ENCODE results near the gene DLGAP4. TPM values are rescaled to one million over a fixed set of nuclear protein-coding genes. Genes with fewer than 3 reads are reported as not detected.

DLGAP4 gene
- polyA plus RNA-seq, 2 of the 4 experiments (the other 2 are of a cell fraction) = 11.9 to 36.7 TPM

DNA sequence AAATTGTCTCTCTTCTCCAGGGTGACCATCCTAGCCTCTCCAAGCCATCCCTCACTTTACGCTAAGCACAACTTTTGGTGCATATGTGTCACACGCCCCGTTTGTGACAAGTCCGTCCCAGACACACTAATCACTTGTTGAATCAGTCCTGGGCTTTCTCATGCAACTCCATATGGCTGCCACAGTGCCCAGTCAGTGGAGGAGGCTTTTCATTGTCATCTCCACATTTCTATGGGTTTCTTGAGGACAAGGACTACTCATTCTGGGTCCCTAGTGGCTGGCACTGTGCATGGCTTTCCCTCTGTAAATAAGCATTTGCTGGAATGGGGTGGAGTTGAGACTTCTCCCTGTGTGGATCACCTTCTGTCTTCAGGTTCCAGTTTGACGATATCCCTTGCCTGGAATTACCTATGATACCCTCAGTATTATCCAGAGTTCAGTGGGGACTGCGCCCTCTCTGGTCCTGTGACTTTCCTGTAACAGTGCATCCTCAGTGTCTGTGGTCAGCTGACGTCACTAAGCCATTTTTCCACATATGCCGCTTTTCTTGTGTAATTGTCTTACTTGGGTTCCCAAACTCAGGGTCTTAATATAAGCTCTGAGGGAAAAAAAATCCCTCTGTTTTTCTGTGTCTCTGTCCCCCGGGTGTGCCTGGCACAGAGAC is 175.4 kb downstream of the DLGAP4 start:
- Histone ChIP-seq H3K4me2 (no peak overlapping the region), H3K4me1 (peaks cover 20% of the 10 kb centered on the region), H3K4me3 (no peak overlapping the region), H3K27ac (no peak overlapping the region), H3K9me3 (no peaks in the 10 kb centered on the region)
- ChIA-PET POLR2A (no interaction called here), CTCF (interaction anchor here (1.5 to 3.8 kb wide), 2 partner anchors 11 to 42 kb away, joined by 4 to 12 read pairs; no protein-coding TSS in a partner anchor)
- DNase-seq (ENCODE audit: low read depth in 1 of 2, low spot score in 1 of 2) = no peak
- peak; percentile 51 to 52; a peak in 4 of 6 replicates for ATAC-seq
- FAIRE-seq = no peak
- TF ChIP-seq, protein P1, sequence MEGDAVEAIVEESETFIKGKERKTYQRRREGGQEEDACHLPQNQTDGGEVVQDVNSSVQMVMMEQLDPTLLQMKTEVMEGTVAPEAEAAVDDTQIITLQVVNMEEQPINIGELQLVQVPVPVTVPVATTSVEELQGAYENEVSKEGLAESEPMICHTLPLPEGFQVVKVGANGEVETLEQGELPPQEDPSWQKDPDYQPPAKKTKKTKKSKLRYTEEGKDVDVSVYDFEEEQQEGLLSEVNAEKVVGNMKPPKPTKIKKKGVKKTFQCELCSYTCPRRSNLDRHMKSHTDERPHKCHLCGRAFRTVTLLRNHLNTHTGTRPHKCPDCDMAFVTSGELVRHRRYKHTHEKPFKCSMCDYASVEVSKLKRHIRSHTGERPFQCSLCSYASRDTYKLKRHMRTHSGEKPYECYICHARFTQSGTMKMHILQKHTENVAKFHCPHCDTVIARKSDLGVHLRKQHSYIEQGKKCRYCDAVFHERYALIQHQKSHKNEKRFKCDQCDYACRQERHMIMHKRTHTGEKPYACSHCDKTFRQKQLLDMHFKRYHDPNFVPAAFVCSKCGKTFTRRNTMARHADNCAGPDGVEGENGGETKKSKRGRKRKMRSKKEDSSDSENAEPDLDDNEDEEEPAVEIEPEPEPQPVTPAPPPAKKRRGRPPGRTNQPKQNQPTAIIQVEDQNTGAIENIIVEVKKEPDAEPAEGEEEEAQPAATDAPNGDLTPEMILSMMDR (IDR thresholded peaks at IDR 0.05) = no peak
- TF ChIP-seq, protein P2, sequence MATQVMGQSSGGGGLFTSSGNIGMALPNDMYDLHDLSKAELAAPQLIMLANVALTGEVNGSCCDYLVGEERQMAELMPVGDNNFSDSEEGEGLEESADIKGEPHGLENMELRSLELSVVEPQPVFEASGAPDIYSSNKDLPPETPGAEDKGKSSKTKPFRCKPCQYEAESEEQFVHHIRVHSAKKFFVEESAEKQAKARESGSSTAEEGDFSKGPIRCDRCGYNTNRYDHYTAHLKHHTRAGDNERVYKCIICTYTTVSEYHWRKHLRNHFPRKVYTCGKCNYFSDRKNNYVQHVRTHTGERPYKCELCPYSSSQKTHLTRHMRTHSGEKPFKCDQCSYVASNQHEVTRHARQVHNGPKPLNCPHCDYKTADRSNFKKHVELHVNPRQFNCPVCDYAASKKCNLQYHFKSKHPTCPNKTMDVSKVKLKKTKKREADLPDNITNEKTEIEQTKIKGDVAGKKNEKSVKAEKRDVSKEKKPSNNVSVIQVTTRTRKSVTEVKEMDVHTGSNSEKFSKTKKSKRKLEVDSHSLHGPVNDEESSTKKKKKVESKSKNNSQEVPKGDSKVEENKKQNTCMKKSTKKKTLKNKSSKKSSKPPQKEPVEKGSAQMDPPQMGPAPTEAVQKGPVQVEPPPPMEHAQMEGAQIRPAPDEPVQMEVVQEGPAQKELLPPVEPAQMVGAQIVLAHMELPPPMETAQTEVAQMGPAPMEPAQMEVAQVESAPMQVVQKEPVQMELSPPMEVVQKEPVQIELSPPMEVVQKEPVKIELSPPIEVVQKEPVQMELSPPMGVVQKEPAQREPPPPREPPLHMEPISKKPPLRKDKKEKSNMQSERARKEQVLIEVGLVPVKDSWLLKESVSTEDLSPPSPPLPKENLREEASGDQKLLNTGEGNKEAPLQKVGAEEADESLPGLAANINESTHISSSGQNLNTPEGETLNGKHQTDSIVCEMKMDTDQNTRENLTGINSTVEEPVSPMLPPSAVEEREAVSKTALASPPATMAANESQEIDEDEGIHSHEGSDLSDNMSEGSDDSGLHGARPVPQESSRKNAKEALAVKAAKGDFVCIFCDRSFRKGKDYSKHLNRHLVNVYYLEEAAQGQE (IDR thresholded peaks at IDR 0.05) = no peak
- TF ChIP-seq EP300 (IDR thresholded peaks at IDR 0.05) (no peak), CHD4 (IDR thresholded peaks at IDR 0.05; ENCODE audit: borderline replicate concordance) (no peak), POLR2AphosphoS2 (conservative IDR thresholded peaks at IDR 0.05; ENCODE audit: low read length) (no peak), KDM5A (IDR thresholded peaks at IDR 0.05) (no peak), TP53 (CRISPR knock-in tag; IDR thresholded peaks at IDR 0.05) (no peak), CEBPB (IDR thresholded peaks at IDR 0.05) (no peak), HES2 (IDR thresholded peaks at IDR 0.05) (no peak), BHLHE40 (IDR thresholded peaks at IDR 0.05; ENCODE audit: low read depth, low read length) (no peak), GATA3 (IDR thresholded peaks at IDR 0.05; ENCODE audit: borderline replicate concordance) (no peak), SREBF2 (IDR thresholded peaks at IDR 0.05) (no peak), RCOR1 (IDR thresholded peaks at IDR 0.05; ENCODE audit: low read depth, low read length) (no peak), HOXB13 (CRISPR knock-in tag; IDR thresholded peaks at IDR 0.05; ENCODE audit: low read depth) (no peak)
- TF ChIP-seq, protein P3, sequence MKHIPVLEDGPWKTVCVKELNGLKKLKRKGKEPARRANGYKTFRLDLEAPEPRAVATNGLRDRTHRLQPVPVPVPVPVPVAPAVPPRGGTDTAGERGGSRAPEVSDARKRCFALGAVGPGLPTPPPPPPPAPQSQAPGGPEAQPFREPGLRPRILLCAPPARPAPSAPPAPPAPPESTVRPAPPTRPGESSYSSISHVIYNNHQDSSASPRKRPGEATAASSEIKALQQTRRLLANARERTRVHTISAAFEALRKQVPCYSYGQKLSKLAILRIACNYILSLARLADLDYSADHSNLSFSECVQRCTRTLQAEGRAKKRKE (CRISPR knock-in tag; IDR thresholded peaks at IDR 0.05; ENCODE audit: low read depth) = no peak
- 90% methylated on average over 9 of the region's 9 CpGs for WGBS (ENCODE audit: missing lambda C conversion rate)

GRCh38 chr20:36482044-36482473 is 175.9 kb downstream of the DLGAP4 start:
- TF ChIP-seq E2F6 (IDR thresholded peaks at IDR 0.05; ENCODE audit: borderline replicate concordance, low read depth) (no peak), MYC (IDR thresholded peaks at IDR 0.05; ENCODE audit: borderline replicate concordance, low read length) (no peak), RARB (CRISPR knock-in tag; IDR thresholded peaks at IDR 0.05) (no peak), ELK1 (IDR thresholded peaks at IDR 0.05; ENCODE audit: low read depth, low read length) (no peak), EHF (CRISPR knock-in tag; IDR thresholded peaks at IDR 0.05) (no peak), CHD2 (IDR thresholded peaks at IDR 0.05; ENCODE audit: low read length, partially characterized antibody) (no peak), HES2 (IDR thresholded peaks at IDR 0.05) (no peak), CEBPB (IDR thresholded peaks at IDR 0.05) (no peak)
- TF ChIP-seq, protein P2 (IDR thresholded peaks at IDR 0.05) = no peak
- FAIRE-seq = no peak
- H3K4me2 ChIP-seq = no peak overlapping the region
- no peak for DNase-seq (ENCODE audit: low read depth in 1 of 2, low spot score in 1 of 2)
- ChIA-PET POLR2A (no interaction called here), CTCF (interaction anchor here (1.5 to 3.8 kb wide), 3 partner anchors 12 to 42 kb away, joined by 4 to 12 read pairs (median 6); no protein-coding TSS in a partner anchor)
- 66% methylated on average over 7 of the region's 8 CpGs for WGBS (ENCODE audit: missing lambda C conversion rate)
- H3K9me3 ChIP-seq = no peaks in the 10 kb centered on the region
- no peak overlapping the region for H3K4me3 ChIP-seq
- H3K4me1 ChIP-seq = peaks cover 20% of the 10 kb centered on the region
- 0 out of 6 replicates have a peak overlapping the region, but pooled peaks of 1 of the 2 experiments have one; percentile 3 for H3K27ac ChIP-seq
- no peak for ATAC-seq
